HS-27A (cell line): ENCODE data around the gene LRP2BP.
"Not testable (repeated sequence)": the region's sequence is repeated elsewhere in the genome, so short reads cannot be mapped to it uniquely, and the experiment has no call there.

Source experiments
- DNase-seq: peaks from one replicate; pipeline ENCODE4 v3.0.0-alpha.2; 2012; ENCODE audit warnings: low read depth, missing footprints

LRP2BP gene

GRCh38 chr4:185361872-185362271, 33.9 kb downstream of the LRP2BP start:
- DNase-seq: no peak

GRCh38 chr4:185359767-185360446, 35.8 kb downstream of the LRP2BP start:
- no peak for DNase-seq

GRCh38 chr4:185358959-185359358, 36.8 kb downstream of the LRP2BP start:
- DNase-seq: peak; percentile 34

GRCh38 chr4:185358514-185358913, 37.2 kb downstream of the LRP2BP start:
- DNase-seq: peak; percentile 8

GRCh38 chr4:185357733-185358440, 37.8 kb downstream of the LRP2BP start:
- DNase-seq: no peak

- no peak for DNase-seq
These were observed 38.5 kb downstream of the LRP2BP start for GRCh38 chr4:185357211-185357610.

GRCh38 chr4:185352741-185353140, 43.0 kb downstream of the LRP2BP start:
- no peak for DNase-seq

GRCh38 chr4:185352202-185352601, 43.5 kb downstream of the LRP2BP start:
- no peak for DNase-seq

GRCh38 chr4:185351691-185352090, 44.0 kb downstream of the LRP2BP start:
- no peak for DNase-seq

GRCh38 chr4:185346975-185347601, 48.6 kb downstream of the LRP2BP start:
- no peak for DNase-seq

GRCh38 chr4:185344743-185345538, 50.8 kb downstream of the LRP2BP start:
- DNase-seq: no peak

- DNase-seq: no peak
These were observed 51.8 kb downstream of the LRP2BP start for GRCh38 chr4:185343726-185344581.

GRCh38 chr4:185341841-185342240, 53.9 kb downstream of the LRP2BP start:
- no peak for DNase-seq

- no peak for DNase-seq
These were observed 54.3 kb downstream of the LRP2BP start for GRCh38 chr4:185341377-185341776.

- no peak for DNase-seq
These were observed 55.8 kb downstream of the LRP2BP start for GRCh38 chr4:185339941-185340340.

GRCh38 chr4:185335579-185335978, 60.1 kb downstream of the LRP2BP start:
- DNase-seq: no peak

GRCh38 chr4:185334326-185334725, 61.4 kb downstream of the LRP2BP start:
- no peak for DNase-seq

- no peak for DNase-seq
These were observed 62.9 kb downstream of the LRP2BP start for GRCh38 chr4:185332575-185333464.

- not testable (repeated sequence) for DNase-seq
These were observed 65.7 kb downstream of the LRP2BP start for GRCh38 chr4:185329879-185330510.

GRCh38 chr4:185328586-185328985, 67.1 kb downstream of the LRP2BP start:
- no peak for DNase-seq
